ENCODE measurements around the gene IL11. TPM values are rescaled to one million over a fixed set of nuclear protein-coding genes. Genes with fewer than 3 reads are reported as not detected.

Gene IL11
- total and polyA plus RNA-seq, 8 donors = 1.0 to 17.4 (median 1.3) TPM; not detected in 3

DNA sequence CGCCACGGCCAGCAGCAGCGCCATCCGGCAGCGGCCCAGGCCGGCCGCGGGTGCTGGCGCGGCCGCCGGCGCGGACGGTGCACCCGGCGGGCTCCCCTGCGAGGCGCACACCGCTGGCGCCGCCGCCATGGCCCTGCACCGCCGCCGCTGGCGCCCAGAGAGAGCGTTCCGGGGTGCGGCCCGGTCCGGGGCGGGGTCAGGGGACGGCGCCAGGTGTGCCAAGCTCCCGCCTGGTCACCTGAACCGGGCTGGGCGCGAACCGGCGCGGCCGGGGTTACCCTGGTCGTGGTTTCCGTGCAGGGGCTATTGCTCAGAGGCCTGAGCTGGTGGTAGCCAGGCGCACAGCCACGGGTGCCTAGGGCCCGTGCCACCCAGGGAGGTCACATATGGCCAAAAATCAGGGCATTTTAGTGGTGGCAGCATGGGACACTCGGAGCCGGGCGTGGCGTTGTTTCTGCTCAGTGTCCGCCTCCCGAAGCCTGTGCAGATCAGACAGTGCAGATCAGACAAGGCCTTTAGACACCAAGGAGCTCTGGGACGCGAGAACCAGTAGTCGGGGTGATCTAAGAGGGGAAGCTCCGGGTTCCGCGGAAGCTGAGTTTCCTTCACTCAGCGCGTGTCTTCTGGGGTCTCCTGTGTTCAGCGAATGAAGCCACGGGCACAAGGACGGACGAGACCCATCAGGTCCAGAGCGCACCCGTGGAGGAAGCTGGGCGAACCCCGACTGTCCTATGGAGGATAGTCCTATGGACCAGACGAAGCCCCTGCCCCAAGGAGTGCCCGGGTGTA, 14.1 kb upstream of the IL11 start, which contains the start of gene TMEM238:
TSS of gene TMEM238 (minus strand) at position 162 of the 789 bp plus-strand sequence. CDS start at position 129, 33 bp downstream.
- Histone ChIP-seq H3K36me3 (peaks cover 22 to 29% (median 23%) of the 10 kb centered on the region in 4 donors), H3K4me1 (peaks cover 43 to 57% (median 53%) of the 10 kb centered on the region in 4 donors)
- DNase-seq = peak; percentile 82 to 83

DNA sequence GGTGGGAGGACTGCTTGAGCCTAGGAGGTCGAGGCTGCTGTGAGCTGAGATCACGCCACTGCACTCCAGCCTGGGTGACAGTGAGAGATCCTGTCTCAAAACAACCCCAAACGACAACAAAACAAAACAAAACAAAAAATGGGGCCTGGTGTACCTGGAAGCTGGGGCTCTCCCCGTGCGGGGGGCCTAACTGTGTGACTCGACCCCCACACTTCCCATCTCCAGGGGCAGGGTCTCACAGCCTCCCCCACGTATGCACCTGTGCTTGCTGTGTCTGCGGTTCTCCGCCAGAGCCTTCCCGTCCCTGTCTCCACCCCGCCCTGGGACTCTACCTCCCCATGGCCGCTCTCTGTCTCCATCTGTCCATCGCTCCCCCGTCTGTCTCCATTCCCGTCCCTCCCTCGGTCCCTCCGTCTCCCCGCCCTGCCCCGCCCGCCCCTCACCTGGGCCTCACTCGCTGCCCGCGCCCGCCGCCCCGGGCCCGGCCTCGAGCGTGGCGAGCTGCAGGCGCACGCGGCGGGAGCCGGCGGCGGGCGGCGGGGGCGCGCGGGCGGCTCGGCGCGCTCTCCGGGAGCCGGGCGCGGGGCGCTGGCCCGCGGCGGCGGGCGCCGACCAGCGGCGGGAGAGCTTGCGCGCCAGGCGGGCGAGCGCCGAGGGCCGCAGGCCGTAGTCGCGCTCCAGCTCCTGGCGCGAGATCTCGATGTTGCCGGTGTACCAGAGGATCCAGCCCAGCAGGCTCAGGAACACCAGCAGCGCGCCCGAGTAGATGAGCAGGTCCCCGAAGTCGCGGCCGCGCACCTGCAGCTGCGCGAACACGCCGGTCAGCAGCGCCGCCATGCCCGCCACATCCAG, 13.2 kb upstream of the IL11 start:
- Histone ChIP-seq H3K9me3 (no peaks in the 10 kb centered on the region), H3K4me3 (peak overlapping the region; percentile 79 to 90 (median 88)), H3K27me3 (peaks cover 0 to 1% (median 0%) of the 10 kb centered on the region in 3 donors), H3K4me1 (peaks cover 38 to 49% (median 46%) of the 10 kb centered on the region in 4 donors), H3K27ac (peak overlapping the region; percentile 89 to 97 (median 93)), H3K36me3 (peaks cover 14 to 20% (median 16%) of the 10 kb centered on the region in 4 donors)
- 4 to 12% (median 5%) methylated on average over 31 to 88 of the region's 88 CpGs for WGBS, 5 donors
- no peak for TF ChIP-seq EP300 (IDR thresholded peaks at IDR 0.05)
- TF ChIP-seq, protein P1, sequence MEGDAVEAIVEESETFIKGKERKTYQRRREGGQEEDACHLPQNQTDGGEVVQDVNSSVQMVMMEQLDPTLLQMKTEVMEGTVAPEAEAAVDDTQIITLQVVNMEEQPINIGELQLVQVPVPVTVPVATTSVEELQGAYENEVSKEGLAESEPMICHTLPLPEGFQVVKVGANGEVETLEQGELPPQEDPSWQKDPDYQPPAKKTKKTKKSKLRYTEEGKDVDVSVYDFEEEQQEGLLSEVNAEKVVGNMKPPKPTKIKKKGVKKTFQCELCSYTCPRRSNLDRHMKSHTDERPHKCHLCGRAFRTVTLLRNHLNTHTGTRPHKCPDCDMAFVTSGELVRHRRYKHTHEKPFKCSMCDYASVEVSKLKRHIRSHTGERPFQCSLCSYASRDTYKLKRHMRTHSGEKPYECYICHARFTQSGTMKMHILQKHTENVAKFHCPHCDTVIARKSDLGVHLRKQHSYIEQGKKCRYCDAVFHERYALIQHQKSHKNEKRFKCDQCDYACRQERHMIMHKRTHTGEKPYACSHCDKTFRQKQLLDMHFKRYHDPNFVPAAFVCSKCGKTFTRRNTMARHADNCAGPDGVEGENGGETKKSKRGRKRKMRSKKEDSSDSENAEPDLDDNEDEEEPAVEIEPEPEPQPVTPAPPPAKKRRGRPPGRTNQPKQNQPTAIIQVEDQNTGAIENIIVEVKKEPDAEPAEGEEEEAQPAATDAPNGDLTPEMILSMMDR (IDR thresholded peaks at IDR 0.05) = peak in 2 of 7 experiments; percentile 15 to 33
- intact Hi-C loops (cut with DNase I; ENCODE audit: low total_unique reads) = no loop called here
- DNase-seq = peak; percentile 58 to 89

More for the DNA sequence above, 14.1 kb upstream of the IL11 start, which contains the start of gene TMEM238:
- peak within 1 kb of the TSS; percentile 89 to 97 (median 93) for H3K27ac ChIP-seq
- TF ChIP-seq, protein P1 (IDR thresholded peaks at IDR 0.05) = no peak
- peak in 2 of 3 donors; percentile 34 to 50 for TF ChIP-seq POLR2AphosphoS5 (IDR thresholded peaks at IDR 0.05)
- H3K9me3 ChIP-seq = no peaks in the 10 kb centered on the region
- H3K27me3 ChIP-seq = no peaks in the 10 kb centered on the region
- WGBS, 5 donors = 8 to 21% (median 12%) methylated on average over 45 to 72 of the region's 72 CpGs
- intact Hi-C loops (cut with DNase I; ENCODE audit: low total_unique reads) = no loop called here
- peak within 1 kb of the TSS; percentile 79 to 90 (median 88) for H3K4me3 ChIP-seq

- DNase-seq = no peak
- H3K9me3 ChIP-seq = no peaks in the 10 kb centered on the region
- peaks cover 0 to 10% (median 5%) of the 10 kb centered on the region in 3 donors for H3K27me3 ChIP-seq
- no peak for TF ChIP-seq POLR2A (IDR thresholded peaks at IDR 0.05)
- TF ChIP-seq, protein P1 (IDR thresholded peaks at IDR 0.05) = no peak
- no peak for TF ChIP-seq POLR2AphosphoS5 (IDR thresholded peaks at IDR 0.05)
- no peak for TF ChIP-seq EP300 (IDR thresholded peaks at IDR 0.05)
- H3K27ac ChIP-seq = no peak overlapping the region
- intact Hi-C loops (cut with DNase I; ENCODE audit: low total_unique reads) = no loop called here
- peaks cover 29 to 45% (median 40%) of the 10 kb centered on the region in 4 donors for H3K4me1 ChIP-seq
- H3K36me3 ChIP-seq = peaks cover 5 to 11% (median 7%) of the 10 kb centered on the region in 4 donors
- peak overlapping the region in 1 of 4 donors; percentile 90 for H3K4me3 ChIP-seq
- 97 to 100% (median 100%) methylated on average over 3 of the region's 3 CpGs for WGBS, 5 donors
Observed at GRCh38 chr19:55382522-55383054, 12.3 kb upstream of the IL11 start.

DNA sequence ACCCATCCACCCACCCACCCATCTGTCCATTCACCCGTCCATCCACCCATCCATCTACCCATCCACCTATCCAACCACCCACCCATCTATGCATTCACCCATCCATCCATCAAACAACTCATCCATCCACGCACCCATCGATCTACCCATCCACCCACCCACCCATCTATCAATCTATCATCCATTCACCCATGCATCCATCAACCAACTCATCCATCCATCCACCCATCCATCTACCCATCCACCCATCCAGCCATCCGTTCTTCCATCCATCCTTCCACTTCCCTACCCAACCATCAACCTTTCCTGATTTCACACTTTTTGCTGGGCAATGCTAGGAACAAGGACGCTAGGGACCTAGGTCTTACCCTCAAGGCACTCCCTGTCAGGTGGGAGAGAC, 11.8 kb upstream of the IL11 start:
- H3K27ac ChIP-seq = no peak overlapping the region
- H3K9me3 ChIP-seq = no peaks in the 10 kb centered on the region
- DNase-seq = no peak
- intact Hi-C loops (cut with DNase I; ENCODE audit: low total_unique reads) = no loop called here
- H3K4me1 ChIP-seq = peaks cover 23 to 43% (median 37%) of the 10 kb centered on the region in 4 donors
- H3K4me3 ChIP-seq = no peak overlapping the region
- 98 to 100% (median 99%) methylated on average over 5 of the region's 5 CpGs for WGBS, 5 donors
- peaks cover 0 to 16% (median 7%) of the 10 kb centered on the region in 3 donors for H3K27me3 ChIP-seq
- H3K36me3 ChIP-seq = peaks cover 0 to 6% (median 1%) of the 10 kb centered on the region in 4 donors
- TF ChIP-seq, protein P1 (IDR thresholded peaks at IDR 0.05) = no peak
- TF ChIP-seq POLR2AphosphoS5 (IDR thresholded peaks at IDR 0.05) (no peak), POLR2A (IDR thresholded peaks at IDR 0.05) (no peak), EP300 (IDR thresholded peaks at IDR 0.05) (no peak)

Data from stomach (tissue), 9 donors.